Right ventricle myocardium inferior (tissue), 1 donor: ENCODE data around the gene CHST8. TPM values are rescaled to one million over a fixed set of nuclear protein-coding genes. Genes with fewer than 3 reads are reported as not detected.
"Not testable (repeated sequence)": the region's sequence is repeated elsewhere in the genome, so short reads cannot be mapped to it uniquely, and the experiment has no call there.

ENCODE experiments used
- ATAC-seq: fragments of 200-7000 bp; cut with Tn5 transposase; one replicate; pipeline ENCODE4 v1.9.1; 2020; ENCODE audit warnings: mild to moderate bottlenecking, moderate library complexity
- DNase-seq: peaks from one replicate; pipeline ENCODE4 v3.0.0; 2021; ENCODE audit errors: missing footprints
- intact Hi-C: fragments of 100-400 bp; cut with DNase I; formaldehyde crosslinking; loops from one replicate; pipeline ENCODE4 v1.11.0; 2022
- total RNA-seq: library from RNA; stranded (reverse); fragmentation: NEBNext Ultra II Directional; extraction: Animal tissue kit (Norgen Biotek cat#: 25700); gene quantifications from one replicate; pipeline ENCODE4 v1.2.1, GENCODE V29; 2021
- donor health status: DM: no; HTN: yes; CAD: no; lungs with severe emphysema.

CHST8 gene
- total RNA-seq, 1 donor from 2014 or later: 0.27 TPM

DNA sequence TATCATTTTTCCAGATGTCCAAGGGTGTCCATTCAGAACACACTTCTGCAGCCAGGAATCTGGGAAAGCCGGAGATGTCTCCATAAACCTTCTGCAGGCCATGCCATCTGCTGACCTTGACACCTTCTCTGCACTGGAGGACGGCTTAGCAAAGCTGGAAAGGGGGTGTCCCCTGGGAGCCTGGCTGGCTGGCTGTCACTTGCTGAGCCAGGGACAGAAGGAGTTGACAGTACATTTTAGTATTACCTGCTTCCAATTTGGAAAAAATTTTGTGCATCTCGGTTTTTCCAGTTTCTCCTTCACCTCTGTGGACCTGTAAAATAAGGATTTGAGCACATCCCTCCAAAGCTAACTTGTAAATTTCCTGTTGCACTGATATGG lies 8.1 kb upstream of the CHST8 start:
- ATAC-seq (no peak), DNase-seq (no peak)
- intact Hi-C loops: no loop called here

DNA sequence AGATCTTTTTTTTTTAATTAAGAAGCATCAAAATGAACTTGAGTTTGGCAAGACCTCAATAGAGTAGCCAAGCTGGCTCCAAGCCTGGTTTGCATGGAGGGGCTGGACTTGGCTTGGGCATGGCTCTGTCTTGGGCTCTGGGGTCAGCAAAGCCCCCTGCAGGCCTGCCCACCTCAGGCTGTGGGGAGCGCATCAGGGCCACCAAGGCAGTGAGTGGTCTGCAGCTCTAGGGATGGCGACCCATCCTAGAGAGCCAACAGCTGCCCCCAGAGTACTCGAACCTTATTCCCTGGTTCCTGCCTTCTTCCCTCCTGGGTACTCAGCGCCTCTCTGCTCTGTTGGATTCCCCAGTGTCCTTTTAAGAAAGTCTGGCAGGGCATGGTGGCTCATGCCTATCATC lies 5.4 kb upstream of the CHST8 start:
- DNase-seq: no peak
- ATAC-seq: no peak
- intact Hi-C loops: no loop called here

DNA sequence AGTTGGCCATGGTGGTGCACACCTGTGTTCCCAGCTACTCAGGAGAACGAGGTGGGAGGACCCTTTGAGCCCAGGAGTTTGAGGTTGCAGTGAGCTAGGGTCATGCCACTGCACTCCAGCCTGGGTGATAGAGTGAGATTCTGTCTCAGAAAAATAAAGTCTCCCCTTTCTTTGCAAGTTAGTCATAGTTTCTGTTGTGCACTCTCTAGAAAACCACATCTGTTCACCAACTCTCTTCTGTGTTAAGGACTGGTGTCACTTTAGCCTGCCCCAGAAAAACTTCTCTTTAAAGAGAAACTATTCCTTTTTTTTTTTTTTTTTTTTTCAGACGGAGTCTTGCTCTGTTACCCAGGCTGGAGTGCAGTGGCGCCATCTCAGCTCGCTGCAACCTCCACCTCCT lies 4.9 kb upstream of the CHST8 start:
- intact Hi-C loops: no loop called here
- DNase-seq (no peak), ATAC-seq (no peak)

DNA sequence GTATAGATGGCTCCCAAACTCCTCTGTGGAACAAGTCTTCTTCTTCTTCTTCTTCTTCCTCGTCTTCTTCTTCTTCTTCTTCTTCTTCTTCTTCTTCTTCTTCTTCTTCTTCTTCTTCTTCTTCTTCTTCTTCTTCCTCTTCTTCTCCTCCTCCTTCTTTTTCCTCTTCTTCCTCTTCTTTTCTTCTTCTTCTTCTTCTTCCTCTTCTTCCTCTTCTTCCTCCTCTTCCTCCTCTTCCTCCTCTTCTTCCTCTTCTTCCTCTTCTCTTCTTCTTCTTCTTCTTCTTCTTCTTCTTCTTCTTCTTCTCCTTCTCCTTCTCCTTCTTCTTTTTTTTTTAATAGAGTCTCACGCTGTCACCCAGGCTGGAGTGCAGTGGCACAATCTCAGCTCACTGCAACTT lies 3.4 kb upstream of the CHST8 start:
- intact Hi-C loops: not testable (repeated sequence)

DNA sequence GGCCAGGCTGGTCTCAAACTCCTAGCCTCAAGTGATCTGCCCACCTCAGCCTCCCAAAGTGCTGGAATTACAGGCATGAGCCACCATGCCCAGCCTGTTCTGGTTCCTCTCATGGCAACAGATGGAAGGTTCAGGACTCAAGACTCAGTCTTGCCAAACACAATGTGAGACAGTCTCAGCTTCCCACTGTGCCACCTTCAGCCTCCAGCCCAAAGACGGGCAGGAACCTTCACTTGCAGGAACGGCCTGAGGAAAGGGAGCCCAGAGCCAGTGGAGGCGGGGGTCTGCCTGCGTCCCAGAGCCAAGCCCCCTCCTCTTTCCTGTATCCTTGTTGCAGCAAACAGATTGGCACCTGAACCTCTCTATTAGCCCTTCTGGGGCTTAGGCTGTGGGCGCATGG lies 2.9 kb upstream of the CHST8 start:
- intact Hi-C loops: no loop called here
- ATAC-seq (no peak), DNase-seq (no peak)

More for the DNA sequence above, 3.4 kb upstream of the CHST8 start:
- not testable (repeated sequence) for ATAC-seq, DNase-seq

- intact Hi-C loops: no loop called here
- no peak for ATAC-seq
- no peak for DNase-seq
Observed at GRCh38 chr19:33620611-33621010, 1.1 kb upstream of the CHST8 start.

DNA sequence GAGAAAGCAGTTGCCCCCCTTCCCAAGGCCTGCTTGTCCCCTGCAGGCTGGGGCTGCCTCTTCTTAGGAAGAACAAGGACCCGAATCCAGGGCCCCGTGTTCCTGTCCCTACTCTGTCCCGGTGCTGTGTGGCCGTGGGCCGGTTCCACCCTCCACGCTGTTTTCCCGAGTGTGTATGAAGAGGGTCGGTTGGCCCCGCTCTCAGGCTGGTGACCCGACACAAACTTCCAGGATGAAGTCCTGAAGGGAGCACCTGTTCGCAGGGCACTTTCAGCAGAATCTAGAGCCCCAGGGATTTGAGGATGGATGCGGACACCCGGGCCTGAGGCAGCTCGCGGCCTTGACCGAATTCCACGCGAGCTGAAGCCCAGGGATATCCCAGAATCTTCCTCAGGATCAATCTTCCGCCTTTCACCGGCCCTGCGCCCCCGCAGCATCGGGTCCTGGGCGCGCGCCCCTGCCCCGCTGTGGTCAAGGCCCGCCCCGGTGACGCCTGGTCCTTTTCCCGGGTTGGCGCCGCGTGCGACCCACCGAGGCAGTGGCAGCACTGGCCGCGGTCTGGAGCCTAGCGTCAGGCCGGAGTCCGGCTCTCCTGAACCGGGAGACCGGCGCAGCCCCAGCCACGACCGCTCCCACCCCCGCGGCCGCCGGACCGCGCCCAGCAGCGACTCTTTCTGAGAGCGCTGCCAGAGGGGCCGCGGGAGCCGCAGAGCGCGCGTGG lies 528 bp upstream of the CHST8 start:
- ATAC-seq (peak; percentile 10), DNase-seq (no peak)
- intact Hi-C loops: no loop called here

GRCh38 chr19:33622505-33622808 lies 704 bp downstream of the CHST8 start:
- intact Hi-C loops: no loop called here
- ATAC-seq (no peak), DNase-seq (no peak)

DNA sequence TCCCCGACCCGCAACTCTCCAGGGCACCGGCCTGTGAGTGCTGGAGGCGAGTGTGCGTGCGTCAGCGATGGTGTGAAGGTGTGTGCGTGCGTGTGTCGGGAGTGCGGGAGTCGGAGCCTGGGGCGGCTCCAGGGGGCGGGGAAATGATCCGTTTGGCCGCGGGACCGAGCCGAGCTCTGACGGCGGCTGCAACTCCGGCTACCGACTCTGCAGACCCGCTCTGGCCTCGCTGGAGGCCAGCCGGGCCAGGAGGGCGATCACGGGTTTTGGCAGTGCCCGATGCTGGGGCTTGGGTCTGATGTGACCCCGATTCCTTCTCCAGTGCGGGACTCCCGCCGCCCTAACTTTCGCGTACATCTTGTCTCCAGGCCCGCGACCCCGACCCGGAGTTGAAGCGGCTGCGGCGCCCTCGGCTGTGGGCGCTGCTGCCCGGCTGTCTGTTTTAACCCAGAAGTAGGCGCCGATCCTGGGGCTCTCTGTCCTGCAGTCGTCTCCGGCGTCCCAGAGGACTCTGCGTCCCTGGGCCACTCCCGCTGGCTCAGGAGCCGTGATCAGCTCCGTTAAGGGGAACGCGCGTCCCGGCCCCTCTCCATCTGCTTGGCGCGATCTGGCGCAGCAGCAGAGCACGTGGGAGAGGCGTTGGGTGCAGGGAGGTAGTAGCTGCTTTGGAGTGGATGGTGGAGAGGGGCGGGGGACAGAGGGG lies 1.2 kb downstream of the CHST8 start:
- ATAC-seq (no peak), DNase-seq (no peak)
- intact Hi-C loops: no loop called here

- ATAC-seq: no peak
- DNase-seq: no peak
- intact Hi-C loops: no loop called here
Observed at GRCh38 chr19:33624586-33624985, 2.8 kb downstream of the CHST8 start.

DNA sequence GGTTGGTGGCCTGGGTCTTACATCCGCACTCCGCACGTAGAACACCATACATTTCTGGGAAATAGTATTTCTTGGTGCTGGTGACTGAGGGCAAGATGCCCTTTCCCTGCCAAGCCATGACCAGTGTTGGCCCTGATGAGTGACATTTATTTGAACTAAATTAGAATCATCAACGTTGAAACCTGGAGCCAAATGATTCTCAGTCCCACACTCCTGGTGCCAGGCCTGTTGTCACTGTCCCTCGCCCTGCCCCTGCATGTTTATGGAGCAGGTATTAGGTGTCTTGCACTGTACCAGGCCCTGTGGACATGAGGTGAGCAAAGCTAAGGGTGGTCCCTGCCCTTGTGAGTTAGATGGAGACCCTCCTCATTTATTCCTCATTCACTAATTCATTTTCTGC lies 5.8 kb downstream of the CHST8 start:
- ATAC-seq (no peak), DNase-seq (no peak)
- intact Hi-C loops: no loop called here

- DNase-seq (no peak), ATAC-seq (no peak)
- intact Hi-C loops: no loop called here
Observed at GRCh38 chr19:33627962-33628839, 6.4 kb downstream of the CHST8 start.

GRCh38 chr19:33628921-33629825 lies 7.4 kb downstream of the CHST8 start:
- intact Hi-C loops: no loop called here
- DNase-seq (no peak), ATAC-seq (no peak)

- intact Hi-C loops: no loop called here
- DNase-seq (no peak), ATAC-seq (no peak)
Observed at GRCh38 chr19:33629826-33630375, 8.1 kb downstream of the CHST8 start.

DNA sequence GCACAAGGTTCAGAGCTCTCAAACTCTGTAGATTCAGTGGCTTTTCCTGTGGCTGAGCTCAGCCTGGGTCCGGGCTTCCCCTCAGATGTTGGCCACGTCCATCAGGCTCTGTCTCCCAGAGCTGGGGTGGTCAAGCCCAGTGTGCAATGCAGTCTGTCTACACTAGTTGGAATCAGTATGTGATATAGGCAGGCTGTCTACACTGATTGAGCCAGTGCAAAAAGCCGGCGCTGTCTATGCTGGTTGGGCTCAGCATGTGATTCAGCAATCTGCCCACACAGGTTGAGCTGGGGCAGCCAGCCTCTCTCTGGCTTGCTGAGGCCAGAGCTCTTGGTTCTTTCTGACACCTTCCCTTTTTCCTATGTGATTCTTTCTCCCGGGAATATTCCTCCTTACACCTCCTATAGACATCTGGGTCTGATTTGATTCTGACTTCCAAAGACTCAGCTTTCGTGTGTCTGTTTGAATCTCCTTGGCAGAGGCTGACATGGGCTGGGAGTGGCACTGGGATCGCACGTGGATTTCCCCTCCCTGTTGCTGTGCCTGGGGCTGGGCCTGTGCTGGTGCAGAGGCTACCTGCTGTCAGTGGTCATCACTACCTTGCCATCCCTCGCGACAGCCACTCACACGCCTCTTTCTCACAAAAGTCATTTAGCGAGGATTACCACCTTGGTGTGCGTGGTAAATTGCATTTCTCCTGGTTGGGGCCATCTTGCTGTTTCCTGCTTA lies 9.3 kb downstream of the CHST8 start:
- ATAC-seq (no peak), DNase-seq (no peak)
- intact Hi-C loops: no loop called here

GRCh38 chr19:33631609-33631973 lies 9.8 kb downstream of the CHST8 start:
- no peak for DNase-seq
- intact Hi-C loops: no loop called here
- ATAC-seq: no peak

- intact Hi-C loops: no loop called here
- DNase-seq (no peak), ATAC-seq (no peak)
Observed at GRCh38 chr19:33634361-33635091, 12.8 kb downstream of the CHST8 start.
